ENCODE results near the gene TGFB1I1.

GRCh38 chr16:31461921-31462804 is 9.8 kb upstream of the TGFB1I1 start:
- TF ChIP-seq POLR2A (IDR thresholded peaks at IDR 0.05) (no peak), CTCF (IDR thresholded peaks at IDR 0.05) (no peak)

Data from breast epithelium (tissue), 3 donors.